HG02623 (cell line): ENCODE data around the gene AFG1L.
A peak's percentile ranks its signal among the peaks of the same experiment; 100 is the strongest.
"Not testable (repeated sequence)": the region's sequence is repeated elsewhere in the genome, so short reads cannot be mapped to it uniquely, and the experiment has no call there.

Experiments
- ATAC-seq: cut with Tn5 transposase; IDR thresholded peaks from one replicate; pipeline ENCODE4 v1.9.1; 2021; ENCODE audit warnings: moderate library complexity; ENCODE audit not compliant: unreplicated experiment

Gene AFG1L

DNA sequence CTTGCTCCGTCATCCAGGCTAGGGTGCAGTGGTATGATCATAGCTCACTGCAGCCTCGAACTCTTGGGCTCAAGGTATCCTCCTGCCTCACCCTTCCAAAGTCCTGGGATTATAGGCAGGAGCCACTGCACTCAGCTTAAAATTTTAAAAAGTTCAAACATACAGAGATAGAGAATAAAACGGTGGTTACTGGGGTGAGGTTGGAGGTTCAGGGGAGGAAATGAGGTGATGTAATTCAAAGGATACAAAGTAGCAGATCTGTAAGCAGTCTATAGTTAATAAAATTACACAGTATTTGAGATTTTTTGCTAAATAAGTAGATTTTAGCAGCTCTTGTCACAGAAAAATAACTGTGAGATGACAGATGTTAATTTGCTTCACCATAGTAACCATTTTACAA lies 7.5 kb upstream of the AFG1L start:
- no peak for ATAC-seq

DNA sequence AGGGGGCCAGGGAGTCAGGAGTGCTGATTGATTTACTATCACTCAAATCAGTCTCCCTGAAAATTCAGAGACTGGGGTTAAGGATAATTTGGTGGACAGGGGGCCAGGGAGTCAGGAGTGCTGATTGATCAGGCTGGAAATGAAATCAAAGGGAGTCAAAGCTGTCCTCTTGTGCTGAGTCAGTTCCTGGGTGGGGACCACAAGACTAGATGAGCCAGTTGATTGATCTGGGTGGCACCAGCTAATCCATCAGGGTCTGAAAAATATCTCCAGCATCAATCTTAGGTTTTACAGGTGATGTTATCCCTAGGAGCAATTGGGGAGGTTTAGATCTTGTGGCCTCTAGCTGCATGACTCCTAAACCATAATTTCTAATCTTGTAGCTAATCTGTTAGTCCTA lies 6.1 kb upstream of the AFG1L start:
- ATAC-seq = no peak

DNA sequence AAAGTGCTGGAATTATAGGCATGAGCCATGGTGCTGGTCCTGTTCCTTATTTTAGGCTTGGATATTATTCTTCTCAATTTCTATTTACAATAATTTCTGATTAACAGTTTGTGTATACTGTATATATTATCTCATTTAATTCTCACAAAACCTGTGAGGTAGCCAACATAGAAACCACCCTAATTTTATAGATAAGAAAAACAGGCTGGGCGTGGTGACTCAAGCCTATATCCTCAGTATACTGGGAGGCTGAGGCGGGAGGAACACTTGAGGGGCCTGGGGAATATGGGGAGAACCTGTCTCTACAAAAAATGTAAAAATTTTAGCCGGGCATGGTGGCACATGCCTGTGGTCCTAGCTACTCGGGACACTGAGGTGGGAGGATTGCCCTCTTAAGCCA lies 3.8 kb upstream of the AFG1L start:
- ATAC-seq = no peak

DNA sequence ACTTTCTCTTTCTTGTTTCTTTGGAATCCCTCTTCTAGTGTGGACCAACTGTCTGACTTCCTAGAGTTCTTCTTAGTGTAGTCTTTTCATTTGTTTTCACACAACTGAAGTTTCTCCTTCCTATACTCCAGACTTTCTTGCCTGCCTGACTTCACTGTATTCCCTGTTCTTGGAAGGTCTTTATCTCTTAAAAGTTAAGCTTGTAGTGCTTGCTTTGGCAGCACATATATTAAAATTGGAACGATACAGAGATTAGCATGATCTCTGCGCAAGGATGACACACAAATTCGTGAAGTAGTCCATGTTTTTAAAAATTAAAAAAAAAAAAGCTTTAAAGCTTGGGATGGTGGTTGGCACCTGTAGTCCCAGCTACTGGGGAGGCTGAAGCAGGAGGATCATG lies 2.3 kb upstream of the AFG1L start:
- not testable (repeated sequence) for ATAC-seq

DNA sequence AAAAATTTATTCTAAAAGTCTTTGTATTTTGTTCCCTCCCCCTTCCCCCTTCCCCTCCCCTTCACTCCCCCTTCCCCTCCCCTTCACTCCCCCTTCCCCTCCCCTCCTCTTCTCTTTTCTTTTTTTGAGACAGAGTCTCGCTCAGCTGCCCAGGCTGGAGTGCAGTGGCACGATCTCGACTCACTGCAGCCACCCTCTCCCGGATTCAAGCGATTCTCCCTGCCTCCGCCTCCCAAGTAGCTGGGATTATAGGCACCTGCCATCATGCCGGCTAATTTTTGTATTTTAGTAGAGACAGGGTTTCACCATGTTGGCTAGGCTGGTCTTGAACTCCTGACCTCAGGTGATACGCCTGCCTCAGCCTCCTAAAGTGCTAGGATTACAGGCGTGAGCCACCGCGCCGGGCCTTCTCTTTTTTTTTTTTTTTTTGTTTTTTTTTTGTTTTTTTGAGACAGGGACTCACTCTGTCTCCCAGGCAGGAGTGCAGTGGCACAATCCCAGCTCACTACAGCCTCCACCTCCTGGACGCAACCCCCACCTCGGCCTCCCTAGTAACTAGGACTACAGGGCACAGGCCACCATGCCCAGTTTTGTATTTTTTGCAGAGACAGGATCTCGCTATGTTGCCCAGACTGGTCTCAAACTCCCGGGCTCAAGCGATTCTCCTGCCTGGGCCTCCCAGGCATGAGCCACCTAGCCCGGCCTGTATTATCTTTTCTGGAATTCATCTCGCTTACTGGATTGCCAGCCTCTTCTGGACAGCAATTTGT lies 1.1 kb upstream of the AFG1L start:
- ATAC-seq = no peak

DNA sequence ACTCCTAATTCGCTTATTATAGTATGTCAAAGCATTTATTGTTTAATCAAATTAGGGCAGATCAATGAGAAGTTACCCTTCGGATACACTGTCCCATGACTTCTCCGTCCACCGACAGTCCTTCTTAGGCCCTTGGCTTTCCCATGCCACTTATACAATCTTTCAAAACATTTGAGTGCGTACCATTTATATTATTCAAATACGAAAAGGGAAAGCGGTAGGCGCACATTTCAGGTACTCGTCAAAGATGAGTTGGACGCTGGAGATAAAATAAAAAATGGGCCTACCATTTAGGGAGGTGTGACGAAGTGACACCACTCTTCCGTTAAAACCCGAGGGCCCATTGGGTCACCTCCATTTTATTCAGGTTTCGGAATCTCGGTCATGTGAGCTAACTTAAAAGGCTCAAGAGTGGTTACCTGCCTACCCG lies 542 bp upstream of the AFG1L start:
- ATAC-seq = peak; percentile 19

DNA sequence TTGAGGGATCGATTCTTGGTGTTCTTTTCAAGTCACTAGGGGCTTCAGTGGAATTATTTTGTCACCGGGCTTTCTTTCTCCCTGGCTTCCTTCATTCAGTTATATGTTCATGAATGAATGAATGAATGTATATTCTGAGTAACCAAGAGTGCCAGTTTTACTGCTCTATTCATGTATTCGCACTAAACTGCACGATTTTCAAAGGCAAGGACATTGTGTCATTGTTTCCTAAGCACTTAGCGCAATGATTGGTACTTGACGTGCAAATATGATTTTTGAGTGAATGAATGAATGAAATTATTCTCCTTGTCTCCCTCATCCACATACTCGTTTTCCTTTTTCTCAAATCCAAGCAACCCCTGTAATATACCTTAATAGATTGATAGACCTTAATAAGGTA lies 822 bp downstream of the AFG1L start:
- ATAC-seq = no peak

DNA sequence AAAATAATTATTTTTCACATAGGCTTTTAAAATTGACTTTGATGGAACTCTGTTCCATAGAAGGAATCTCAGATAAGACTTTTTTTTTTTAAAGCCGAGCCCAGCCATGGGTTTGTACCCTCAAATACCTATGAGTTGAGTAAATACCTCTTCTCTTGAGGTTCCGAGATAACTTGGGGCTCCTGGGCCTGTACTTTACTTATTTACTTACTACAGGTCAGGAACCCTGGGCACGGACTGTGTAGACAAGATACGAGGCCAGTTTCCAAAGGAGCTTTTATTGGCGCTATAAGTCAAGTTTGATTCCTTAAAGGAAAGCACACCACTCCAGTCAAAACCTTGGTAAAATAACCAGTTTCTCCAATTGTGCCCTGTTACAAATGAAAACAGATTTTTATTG lies 7.5 kb downstream of the AFG1L start:
- no peak for ATAC-seq

DNA sequence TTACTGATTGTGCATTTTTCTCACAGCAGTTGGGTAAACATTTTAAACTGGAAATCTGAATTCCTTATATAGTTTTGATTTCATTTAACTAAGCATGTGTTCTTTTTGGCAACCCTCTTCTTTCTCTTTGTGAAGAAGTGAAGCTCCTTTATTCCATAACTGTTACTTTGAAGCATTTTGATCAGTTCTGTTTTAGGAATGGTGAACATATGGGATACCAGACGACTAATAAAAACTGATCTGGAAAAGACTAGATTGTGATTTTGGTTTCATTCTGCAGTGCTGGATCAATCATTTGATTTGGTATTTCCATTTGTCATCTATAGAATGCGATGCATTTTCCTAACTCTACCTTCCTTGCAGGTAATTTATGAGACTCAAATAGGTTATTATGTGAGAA lies 9.8 kb downstream of the AFG1L start:
- no peak for ATAC-seq

DNA sequence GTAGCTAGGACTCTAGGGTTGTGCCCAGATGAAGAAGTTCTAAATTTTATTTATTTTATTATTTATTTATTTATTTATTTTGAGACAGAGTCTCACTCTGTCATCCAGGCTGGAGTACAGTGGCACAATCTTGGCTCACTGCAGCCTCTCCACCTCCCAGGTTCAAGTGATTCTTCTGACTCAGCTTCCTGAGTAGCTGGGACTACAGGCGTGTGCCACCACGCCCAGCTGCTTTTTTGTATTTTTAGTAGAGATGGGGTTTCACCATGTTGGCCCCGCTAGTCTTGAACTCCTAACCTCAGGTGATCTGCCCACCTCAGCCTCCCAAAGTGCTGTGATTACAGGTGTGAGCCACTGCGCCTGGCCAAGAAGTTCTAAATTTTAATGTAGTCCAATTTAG lies 13.8 kb downstream of the AFG1L start:
- not testable (repeated sequence) for ATAC-seq

DNA sequence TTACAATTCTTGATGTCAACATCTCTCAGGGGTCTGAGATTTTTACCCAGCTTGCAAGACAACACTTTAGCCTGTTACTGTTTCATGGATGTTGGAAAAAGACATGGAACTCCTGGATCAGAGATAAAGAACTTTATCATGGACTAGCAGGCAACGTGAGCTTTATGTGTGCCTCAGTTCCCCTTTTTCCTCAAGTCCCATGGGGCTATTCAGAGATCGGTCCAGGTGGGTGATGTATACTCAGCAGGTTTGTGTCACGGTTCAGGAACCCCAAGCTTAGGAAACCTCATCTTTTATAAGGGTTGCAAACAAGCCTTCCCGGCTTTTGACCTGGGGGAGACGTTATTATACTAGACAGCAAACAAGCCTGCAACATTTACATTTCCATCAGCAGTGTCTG lies 15.0 kb downstream of the AFG1L start:
- no peak for ATAC-seq

DNA sequence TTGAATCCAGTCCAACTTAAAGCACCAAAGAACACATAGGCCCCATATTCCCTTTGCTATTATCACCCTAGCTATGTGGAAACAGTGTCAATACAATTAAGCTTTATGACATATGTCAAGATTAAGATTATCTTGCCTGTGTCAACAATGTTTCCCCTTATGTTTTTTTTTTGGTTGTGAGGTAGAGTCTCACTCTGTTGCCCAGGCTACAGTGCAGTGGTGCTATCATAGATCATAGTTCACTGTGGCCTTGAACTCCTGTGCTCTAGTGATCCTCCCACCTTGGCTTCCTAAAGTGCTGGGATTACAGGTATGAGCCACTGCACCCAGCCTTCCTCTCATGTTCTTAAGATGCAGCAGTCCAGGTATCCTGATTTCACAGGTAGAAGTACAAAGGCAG lies 17.8 kb downstream of the AFG1L start:
- no peak for ATAC-seq

DNA sequence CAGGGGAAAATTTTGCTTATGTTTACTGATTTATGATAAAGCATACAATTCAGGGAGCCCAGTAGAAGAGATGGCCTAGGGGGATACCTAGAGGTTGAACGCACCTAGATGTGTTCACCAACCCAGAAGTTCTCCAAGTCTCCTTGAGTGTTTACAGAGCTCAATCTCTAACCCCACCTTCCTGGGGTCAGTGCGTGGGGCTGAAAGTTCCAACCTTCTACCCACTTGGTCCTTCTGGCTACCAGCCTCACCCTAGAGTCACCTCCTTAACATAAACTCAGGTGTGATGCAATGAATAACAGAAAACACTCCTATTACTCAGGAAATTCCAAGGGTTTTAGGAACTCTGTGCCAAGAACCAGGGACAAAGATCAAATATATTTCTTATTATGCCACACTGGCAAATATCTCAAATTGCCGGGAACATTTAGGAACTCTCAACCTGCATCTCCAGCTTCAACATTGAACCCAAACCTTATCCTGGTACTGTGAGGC lies 26.4 kb downstream of the AFG1L start:
- no peak for ATAC-seq

DNA sequence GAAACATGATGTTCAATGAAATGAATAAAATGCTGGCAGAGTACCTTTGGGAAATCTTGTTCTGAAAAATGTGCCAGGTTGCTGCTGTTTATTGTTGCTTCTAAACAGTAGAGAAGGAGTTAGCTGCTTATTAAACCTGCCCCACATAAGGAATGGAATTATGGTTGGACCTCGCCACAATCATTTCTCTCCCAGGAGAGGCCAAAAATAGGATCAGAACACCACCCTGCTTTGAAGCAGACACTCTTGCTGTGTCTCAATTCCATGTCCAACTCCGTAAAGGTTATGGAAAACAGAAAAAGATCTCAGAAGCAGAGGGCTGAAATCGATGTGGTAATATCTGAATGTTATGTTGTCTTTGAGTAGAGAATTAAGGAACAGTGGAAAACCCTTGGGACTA lies 27.9 kb downstream of the AFG1L start:
- no peak for ATAC-seq

DNA sequence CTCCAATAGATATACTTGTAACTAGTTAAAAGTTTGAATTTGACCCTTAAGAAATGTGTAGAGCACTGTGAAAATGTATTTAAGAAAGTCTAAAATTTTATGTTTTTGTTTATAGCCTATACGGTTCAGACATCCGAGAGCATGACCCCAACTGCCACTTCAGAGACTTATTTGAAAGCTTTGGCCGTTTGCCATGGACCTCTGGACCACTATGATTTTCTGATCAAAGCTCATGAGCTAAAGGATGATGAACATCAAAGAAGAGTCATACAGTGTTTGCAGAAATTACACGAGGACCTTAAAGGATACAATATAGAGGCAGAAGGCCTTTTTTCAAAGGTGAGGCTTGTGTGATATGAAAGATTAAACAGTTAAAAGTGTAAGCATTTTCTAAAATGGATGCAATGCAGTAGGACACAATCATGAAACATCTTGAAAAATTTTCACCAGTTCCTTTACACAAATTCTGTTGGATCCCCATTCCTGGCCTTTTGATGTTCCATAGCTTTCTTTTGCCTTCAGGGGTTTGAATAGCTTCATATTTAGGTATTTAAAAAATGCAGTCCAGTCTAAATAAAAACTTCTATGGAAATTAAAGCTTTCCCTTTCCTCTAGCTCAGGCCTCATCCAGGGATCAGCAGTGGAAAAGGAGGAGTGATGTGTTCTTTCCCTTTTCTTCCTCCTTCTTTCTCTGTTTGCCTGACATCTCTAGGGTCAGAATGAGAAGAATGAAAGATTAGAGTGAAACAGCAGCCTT lies 29.0 kb downstream of the AFG1L start:
- ATAC-seq = no peak

DNA sequence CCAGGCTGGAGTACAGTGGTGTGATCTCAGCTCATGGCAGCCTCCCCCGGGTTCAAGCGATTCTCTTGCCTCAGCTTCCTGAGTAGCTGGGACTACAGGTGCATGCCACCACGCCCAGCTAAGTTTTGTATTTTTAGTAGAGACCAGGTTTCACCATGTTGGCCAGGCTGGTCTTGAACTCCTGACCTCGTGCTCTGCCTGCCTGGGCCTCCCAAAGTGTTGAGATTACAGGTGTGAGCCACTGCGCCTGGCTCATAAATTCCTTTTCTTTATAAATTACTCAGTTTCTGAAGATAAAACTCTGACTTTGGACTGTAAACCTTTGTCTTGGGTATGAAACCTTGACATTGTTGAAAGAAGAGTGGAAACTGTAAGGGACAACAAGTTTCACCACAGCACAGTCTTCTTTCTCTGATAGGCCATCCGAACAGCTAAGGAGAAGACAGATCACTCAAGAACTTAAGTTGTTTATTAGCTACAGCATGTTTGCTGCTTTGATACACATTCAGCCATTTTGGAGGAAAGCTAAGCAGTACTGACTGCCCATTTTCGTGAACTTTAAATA lies 35.4 kb downstream of the AFG1L start:
- not testable (repeated sequence) for ATAC-seq

DNA sequence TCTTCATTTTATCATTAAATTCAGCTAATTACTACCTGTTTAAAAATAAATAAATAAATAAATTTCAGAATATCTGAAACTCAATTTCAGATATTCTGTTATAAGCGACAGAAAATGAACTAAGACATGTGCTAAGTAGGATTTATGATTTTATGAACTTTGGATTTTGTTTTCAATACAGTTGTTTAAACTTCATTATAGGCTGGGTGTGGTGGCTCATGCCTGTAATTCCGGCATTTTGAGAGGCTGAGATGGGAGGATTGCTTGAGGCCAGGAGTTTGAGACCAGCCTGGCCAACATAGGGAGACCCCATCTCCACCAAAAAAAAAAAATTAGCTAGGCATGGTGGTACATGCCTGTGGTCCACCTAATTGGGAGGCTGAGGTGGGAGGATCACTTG lies 36.0 kb downstream of the AFG1L start:
- ATAC-seq = no peak

DNA sequence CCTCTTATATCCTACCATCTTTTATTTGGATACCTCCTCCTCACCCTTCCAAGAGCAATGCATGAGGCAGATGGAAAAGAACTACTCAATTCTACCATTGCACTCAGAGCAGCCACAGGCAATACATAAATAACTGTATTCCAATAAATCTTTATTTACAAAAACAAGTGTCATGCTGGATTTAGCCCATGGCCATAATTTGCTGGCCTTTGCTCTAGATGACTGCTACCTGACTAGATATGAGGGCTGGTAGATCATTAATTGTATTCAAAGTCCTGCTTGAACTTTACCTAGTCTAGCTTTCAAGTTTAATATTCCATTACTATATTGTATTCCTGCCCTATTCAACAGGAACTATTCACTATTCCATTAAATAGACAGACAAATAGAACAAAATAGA lies 37.1 kb downstream of the AFG1L start:
- no peak for ATAC-seq

DNA sequence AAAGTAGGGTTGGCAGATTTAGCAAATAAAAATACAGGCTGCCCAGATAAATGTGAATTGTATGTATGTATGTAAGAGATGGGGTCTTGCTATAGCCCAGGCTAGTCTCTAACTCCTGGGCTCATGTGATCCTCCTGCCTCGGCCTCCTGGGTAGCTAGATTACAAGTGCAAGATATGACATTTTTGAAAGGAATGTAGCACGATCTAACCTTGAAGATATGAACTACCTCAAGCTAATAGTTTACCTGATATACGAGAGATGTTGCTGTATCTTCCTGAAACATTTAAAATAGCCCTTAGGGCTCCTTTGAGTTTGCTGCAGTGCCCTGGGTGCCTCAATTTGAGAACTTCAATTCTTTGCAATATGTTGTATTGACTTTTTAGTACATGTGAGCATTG lies 42.1 kb downstream of the AFG1L start:
- ATAC-seq = no peak

DNA sequence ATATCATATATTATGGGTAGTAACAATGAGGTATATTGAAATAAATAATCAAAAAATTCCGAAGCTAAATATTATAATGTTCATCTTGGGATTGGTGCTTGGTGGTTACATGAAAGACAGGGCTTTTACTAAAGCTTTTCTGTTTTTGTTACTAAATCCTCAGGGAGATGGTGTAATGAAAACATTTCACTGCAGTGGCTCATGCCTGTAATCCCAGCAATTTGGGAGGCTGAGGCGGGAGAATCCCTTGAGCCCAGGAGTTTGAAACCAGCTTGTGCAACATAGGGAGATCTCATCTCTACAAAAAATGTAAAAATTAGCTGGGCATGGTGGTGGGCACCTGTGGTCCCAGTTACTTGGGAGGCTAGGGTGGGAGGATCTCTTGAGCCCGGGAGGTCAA lies 42.9 kb downstream of the AFG1L start:
- ATAC-seq = no peak

DNA sequence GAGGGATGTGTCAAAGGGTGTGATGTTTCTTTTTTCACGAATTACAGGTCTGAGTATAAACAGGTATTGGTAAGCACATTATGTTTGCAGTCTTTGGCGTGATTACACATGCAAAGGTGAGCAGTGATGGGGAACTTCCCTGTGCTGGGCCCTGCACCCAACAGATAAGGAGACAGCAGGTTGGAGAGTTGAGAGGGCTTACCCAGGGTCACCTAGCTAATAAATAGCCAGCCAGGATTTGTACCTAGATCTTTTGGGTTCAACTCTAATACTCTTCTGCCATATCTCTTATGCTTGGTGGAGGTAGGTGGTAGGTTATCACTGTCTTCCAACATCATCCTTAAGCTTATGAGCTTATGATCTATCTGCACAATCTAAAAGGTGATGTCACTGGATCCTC lies 46.5 kb downstream of the AFG1L start:
- no peak for ATAC-seq

DNA sequence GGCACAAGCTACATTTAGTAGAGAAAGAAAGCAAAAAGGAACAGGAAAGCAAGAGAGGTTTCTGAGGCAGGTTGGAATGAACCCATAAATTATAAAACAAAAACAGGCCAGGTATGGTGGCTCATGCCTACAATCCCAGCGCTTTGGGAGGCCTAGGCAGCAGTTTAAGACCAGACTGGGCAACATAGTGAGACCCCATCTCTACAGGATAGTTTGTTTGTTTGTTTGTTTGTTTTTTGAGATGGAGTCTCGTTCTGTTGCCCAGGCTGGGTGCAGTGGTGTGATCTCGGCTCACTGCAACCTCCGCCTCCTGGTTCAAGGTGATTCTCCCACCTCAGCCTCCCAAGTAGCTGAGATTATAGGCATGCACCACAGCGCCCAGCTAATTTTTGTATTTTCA lies 49.0 kb downstream of the AFG1L start:
- ATAC-seq = no peak
